WTC11 (cell line): ENCODE measurements around the gene CGNL1. TPM values are rescaled to one million over a fixed set of nuclear protein-coding genes. Genes with fewer than 3 reads are reported as not detected.

Experiments
- ATAC-seq: fragments of 200-7000 bp; cut with Tn5 transposase; 2 replicates; pipeline ENCODE4 v1.10.0; 2021; ENCODE audit warnings: mild to moderate bottlenecking, moderate library complexity
- CTCF ChIA-PET: fragments of 300-600 bp; sonication (Branson Sonifier 250); formaldehyde crosslinking; loops from one replicate; lab custom pipeline; 2021; ENCODE audit warnings: antibody characterized with exemption; lab: Charles Lee
- POLR2A ChIA-PET: fragments of 350-600 bp; sonication (Branson Sonifier 250); formaldehyde crosslinking; loops from one replicate; lab custom pipeline; 2021; ENCODE audit warnings: antibody characterized with exemption; lab: Charles Lee
- DNase-seq: peaks from one replicate; pipeline ENCODE4 v3.0.0; 2021; ENCODE audit warnings: low spot score
- H3K27ac Mint-ChIP-seq: 2 replicates; pipeline ENCODE4 v1.8.0; 2021; ENCODE audit warnings: mixed read lengths
- H3K27me3 Mint-ChIP-seq: 2 replicates; pipeline ENCODE4 v1.8.0; 2021; ENCODE audit warnings: low read depth, mild to moderate bottlenecking, moderate library complexity, mixed read lengths
- H3K36me3 Mint-ChIP-seq: 2 replicates; pipeline ENCODE4 v1.8.0; 2021; ENCODE audit warnings: mixed read lengths
- H3K4me1 Mint-ChIP-seq: 2 replicates; pipeline ENCODE4 v1.8.0; 2022; ENCODE audit warnings: mixed read lengths
- H3K4me3 Mint-ChIP-seq: 2 replicates; pipeline ENCODE4 v1.8.0; 2021; ENCODE audit warnings: mild to moderate bottlenecking, moderate library complexity, mixed read lengths
- H3K9me3 Mint-ChIP-seq: 2 replicates; pipeline ENCODE4 v1.8.0; 2021; ENCODE audit warnings: mixed read lengths
- ARID4B ChIP-seq: sonication (generic); formaldehyde crosslinking; IDR thresholded peaks from 2 replicates; pipeline ENCODE4 v1.8.0; 2023; ENCODE audit warnings: missing genetic modification reagents, mild to moderate bottlenecking, borderline replicate concordance
- ATF3 ChIP-seq: sonication (generic); formaldehyde crosslinking; conservative IDR thresholded peaks from 2 replicates; pipeline ENCODE4 v1.8.1; 2022; ENCODE audit warnings: mild to moderate bottlenecking, missing genetic modification reagents
- CREM ChIP-seq: sonication (generic); formaldehyde crosslinking; IDR thresholded peaks from 2 replicates; pipeline ENCODE4 v1.8.1; 2022; ENCODE audit warnings: mild to moderate bottlenecking, missing genetic modification reagents, moderate library complexity
- E2F1 ChIP-seq: sonication (generic); formaldehyde crosslinking; IDR thresholded peaks from 2 replicates; pipeline ENCODE4 v1.8.0; 2022; ENCODE audit warnings: mild to moderate bottlenecking, missing genetic modification reagents
- ELF4 ChIP-seq: sonication (generic); formaldehyde crosslinking; IDR thresholded peaks from 2 replicates; pipeline ENCODE4 v1.8.1; 2022; ENCODE audit warnings: low read depth, mild to moderate bottlenecking, moderate library complexity, missing genetic modification reagents
- FOXJ3 ChIP-seq: sonication (generic); formaldehyde crosslinking; IDR thresholded peaks from 2 replicates; pipeline ENCODE4 v1.9.0; 2021; ENCODE audit warnings: missing genetic modification reagents, mild to moderate bottlenecking, borderline replicate concordance
- FOXK1 ChIP-seq: sonication (generic); formaldehyde crosslinking; IDR thresholded peaks from 2 replicates; pipeline ENCODE4 v1.8.0; 2022; ENCODE audit warnings: mild to moderate bottlenecking, moderate library complexity, missing genetic modification reagents
- MXD4 ChIP-seq: fragments of 250-450 bp; sonication (Bioruptor Pico); IDR thresholded peaks from 2 replicates; pipeline ENCODE4 v1.8.0; 2021; ENCODE audit warnings: mild to moderate bottlenecking, moderate library complexity, borderline replicate concordance
- NFYB ChIP-seq: sonication (generic); formaldehyde crosslinking; conservative IDR thresholded peaks from 2 replicates; pipeline ENCODE4 v1.8.0; 2022; ENCODE audit warnings: low read depth, missing genetic modification reagents
- OVOL2 ChIP-seq: fragments of 250-450 bp; sonication (Bioruptor Pico); IDR thresholded peaks from 2 replicates; pipeline ENCODE4 v1.9.0; 2021; ENCODE audit warnings: mild to moderate bottlenecking, borderline replicate concordance
- PRRX2 ChIP-seq: fragments of 250-450 bp; sonication (Bioruptor Pico); IDR thresholded peaks from 2 replicates; pipeline ENCODE4 v1.8.0; 2021; ENCODE audit warnings: mild to moderate bottlenecking
- RORB ChIP-seq: fragments of 250-450 bp; sonication (Bioruptor Pico); IDR thresholded peaks from 2 replicates; pipeline ENCODE4 v1.9.0; 2021; ENCODE audit warnings: mild to moderate bottlenecking
- TCF7 ChIP-seq: sonication (generic); formaldehyde crosslinking; IDR thresholded peaks from 2 replicates; pipeline ENCODE4 v1.8.0; 2022; ENCODE audit warnings: mild to moderate bottlenecking, low read depth, missing genetic modification reagents, moderate library complexity
- ZNF121 ChIP-seq: sonication (generic); formaldehyde crosslinking; IDR thresholded peaks from 2 replicates; pipeline ENCODE4 v1.8.0; 2023; ENCODE audit warnings: missing genetic modification reagents
- ZNF138 ChIP-seq: sonication (generic); formaldehyde crosslinking; conservative IDR thresholded peaks from 2 replicates; pipeline ENCODE4 v1.8.1; 2022; ENCODE audit warnings: mild to moderate bottlenecking, moderate library complexity, missing genetic modification reagents
- total RNA-seq: library from RNA; stranded (reverse); gene quantifications from 3 replicates; pipeline ENCODE4 v1.2.3, GENCODE V29; 2021
- TF ChIP-seq, protein P1 (sequence below): fragments of 200-600 bp; IDR thresholded peaks from 2 replicates; pipeline ENCODE4 v1.8.0; 2022; ENCODE audit warnings: antibody characterized with exemption
- TF ChIP-seq, protein P2 (sequence below): sonication (generic); formaldehyde crosslinking; IDR thresholded peaks from 2 replicates; pipeline ENCODE4 v1.8.1; 2022; ENCODE audit warnings: low read depth, missing genetic modification reagents, borderline replicate concordance
- TF ChIP-seq, protein P3 (sequence below): fragments of 250-450 bp; sonication (Bioruptor Pico); IDR thresholded peaks from 2 replicates; pipeline ENCODE4 v1.9.0; 2021; ENCODE audit warnings: mild to moderate bottlenecking
- TF ChIP-seq, protein P4 (sequence below): sonication (generic); formaldehyde crosslinking; IDR thresholded peaks from 2 replicates; pipeline ENCODE4 v1.8.1; 2022; ENCODE audit warnings: low read depth, mild to moderate bottlenecking, moderate library complexity, missing genetic modification reagents, borderline replicate concordance

The CGNL1 gene
- total RNA-seq, 1 experiment from 2014 or later, result 57.3 TPM

- no peak for DNase-seq
- no peak for ATAC-seq
- Mint-ChIP-seq H3K36me3 (peaks cover 6% of the 10 kb centered on the region), H3K4me3 (no peak overlapping the region), H3K27me3 (peaks cover 5% of the 10 kb centered on the region), H3K9me3 (peaks cover 13% of the 10 kb centered on the region), H3K4me1 (peaks cover 50% of the 10 kb centered on the region), H3K27ac (no peak overlapping the region)
- TF ChIP-seq ATF3 (CRISPR knock-in tag) (no peak), ARID4B (CRISPR knock-in tag) (no peak), FOXK1 (CRISPR knock-in tag) (no peak), RORB (CRISPR knock-in tag) (no peak), NFYB (CRISPR knock-in tag) (no peak), PRRX2 (no peak), CREM (CRISPR knock-in tag) (no peak), ZNF138 (no peak), FOXJ3 (CRISPR knock-in tag) (no peak), TCF7 (CRISPR knock-in tag) (no peak)
- TF ChIP-seq, protein P1, sequence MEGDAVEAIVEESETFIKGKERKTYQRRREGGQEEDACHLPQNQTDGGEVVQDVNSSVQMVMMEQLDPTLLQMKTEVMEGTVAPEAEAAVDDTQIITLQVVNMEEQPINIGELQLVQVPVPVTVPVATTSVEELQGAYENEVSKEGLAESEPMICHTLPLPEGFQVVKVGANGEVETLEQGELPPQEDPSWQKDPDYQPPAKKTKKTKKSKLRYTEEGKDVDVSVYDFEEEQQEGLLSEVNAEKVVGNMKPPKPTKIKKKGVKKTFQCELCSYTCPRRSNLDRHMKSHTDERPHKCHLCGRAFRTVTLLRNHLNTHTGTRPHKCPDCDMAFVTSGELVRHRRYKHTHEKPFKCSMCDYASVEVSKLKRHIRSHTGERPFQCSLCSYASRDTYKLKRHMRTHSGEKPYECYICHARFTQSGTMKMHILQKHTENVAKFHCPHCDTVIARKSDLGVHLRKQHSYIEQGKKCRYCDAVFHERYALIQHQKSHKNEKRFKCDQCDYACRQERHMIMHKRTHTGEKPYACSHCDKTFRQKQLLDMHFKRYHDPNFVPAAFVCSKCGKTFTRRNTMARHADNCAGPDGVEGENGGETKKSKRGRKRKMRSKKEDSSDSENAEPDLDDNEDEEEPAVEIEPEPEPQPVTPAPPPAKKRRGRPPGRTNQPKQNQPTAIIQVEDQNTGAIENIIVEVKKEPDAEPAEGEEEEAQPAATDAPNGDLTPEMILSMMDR, result no peak
- TF ChIP-seq, protein P2, sequence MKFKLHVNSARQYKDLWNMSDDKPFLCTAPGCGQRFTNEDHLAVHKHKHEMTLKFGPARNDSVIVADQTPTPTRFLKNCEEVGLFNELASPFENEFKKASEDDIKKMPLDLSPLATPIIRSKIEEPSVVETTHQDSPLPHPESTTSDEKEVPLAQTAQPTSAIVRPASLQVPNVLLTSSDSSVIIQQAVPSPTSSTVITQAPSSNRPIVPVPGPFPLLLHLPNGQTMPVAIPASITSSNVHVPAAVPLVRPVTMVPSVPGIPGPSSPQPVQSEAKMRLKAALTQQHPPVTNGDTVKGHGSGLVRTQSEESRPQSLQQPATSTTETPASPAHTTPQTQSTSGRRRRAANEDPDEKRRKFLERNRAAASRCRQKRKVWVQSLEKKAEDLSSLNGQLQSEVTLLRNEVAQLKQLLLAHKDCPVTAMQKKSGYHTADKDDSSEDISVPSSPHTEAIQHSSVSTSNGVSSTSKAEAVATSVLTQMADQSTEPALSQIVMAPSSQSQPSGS (CRISPR knock-in tag), result no peak
- ChIA-PET POLR2A (interaction anchor here (0.5 kb wide), 1 partner anchor 691 kb away, joined by 3 read pairs; no protein-coding TSS in a partner anchor), CTCF (interaction anchor here (0.6 to 3.1 kb wide), 10 partner anchors 9 to 189 kb away, joined by 3 to 10 read pairs (median 6); no protein-coding TSS in a partner anchor)
These were observed 23.6 kb upstream of the CGNL1 start for GRCh38 chr15:57352535-57353316.

- ATAC-seq, result no peak
- no peaks in the 10 kb centered on the region for H3K36me3 Mint-ChIP-seq
- CTCF ChIA-PET, result interaction anchor here (0.6 to 3.1 kb wide), 6 partner anchors 10 to 174 kb away, joined by 3 to 10 read pairs (median 7); no protein-coding TSS in a partner anchor
- H3K4me3 Mint-ChIP-seq, result no peak overlapping the region
- POLR2A ChIA-PET, result no interaction called here
- TF ChIP-seq ZNF121 (CRISPR knock-in tag), result no peak
- TF ChIP-seq, protein P3, sequence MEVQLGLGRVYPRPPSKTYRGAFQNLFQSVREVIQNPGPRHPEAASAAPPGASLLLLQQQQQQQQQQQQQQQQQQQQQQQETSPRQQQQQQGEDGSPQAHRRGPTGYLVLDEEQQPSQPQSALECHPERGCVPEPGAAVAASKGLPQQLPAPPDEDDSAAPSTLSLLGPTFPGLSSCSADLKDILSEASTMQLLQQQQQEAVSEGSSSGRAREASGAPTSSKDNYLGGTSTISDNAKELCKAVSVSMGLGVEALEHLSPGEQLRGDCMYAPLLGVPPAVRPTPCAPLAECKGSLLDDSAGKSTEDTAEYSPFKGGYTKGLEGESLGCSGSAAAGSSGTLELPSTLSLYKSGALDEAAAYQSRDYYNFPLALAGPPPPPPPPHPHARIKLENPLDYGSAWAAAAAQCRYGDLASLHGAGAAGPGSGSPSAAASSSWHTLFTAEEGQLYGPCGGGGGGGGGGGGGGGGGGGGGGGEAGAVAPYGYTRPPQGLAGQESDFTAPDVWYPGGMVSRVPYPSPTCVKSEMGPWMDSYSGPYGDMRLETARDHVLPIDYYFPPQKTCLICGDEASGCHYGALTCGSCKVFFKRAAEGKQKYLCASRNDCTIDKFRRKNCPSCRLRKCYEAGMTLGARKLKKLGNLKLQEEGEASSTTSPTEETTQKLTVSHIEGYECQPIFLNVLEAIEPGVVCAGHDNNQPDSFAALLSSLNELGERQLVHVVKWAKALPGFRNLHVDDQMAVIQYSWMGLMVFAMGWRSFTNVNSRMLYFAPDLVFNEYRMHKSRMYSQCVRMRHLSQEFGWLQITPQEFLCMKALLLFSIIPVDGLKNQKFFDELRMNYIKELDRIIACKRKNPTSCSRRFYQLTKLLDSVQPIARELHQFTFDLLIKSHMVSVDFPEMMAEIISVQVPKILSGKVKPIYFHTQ (CRISPR knock-in tag), result no peak
- no peak for TF ChIP-seq E2F1 (CRISPR knock-in tag)
- TF ChIP-seq, protein P4, sequence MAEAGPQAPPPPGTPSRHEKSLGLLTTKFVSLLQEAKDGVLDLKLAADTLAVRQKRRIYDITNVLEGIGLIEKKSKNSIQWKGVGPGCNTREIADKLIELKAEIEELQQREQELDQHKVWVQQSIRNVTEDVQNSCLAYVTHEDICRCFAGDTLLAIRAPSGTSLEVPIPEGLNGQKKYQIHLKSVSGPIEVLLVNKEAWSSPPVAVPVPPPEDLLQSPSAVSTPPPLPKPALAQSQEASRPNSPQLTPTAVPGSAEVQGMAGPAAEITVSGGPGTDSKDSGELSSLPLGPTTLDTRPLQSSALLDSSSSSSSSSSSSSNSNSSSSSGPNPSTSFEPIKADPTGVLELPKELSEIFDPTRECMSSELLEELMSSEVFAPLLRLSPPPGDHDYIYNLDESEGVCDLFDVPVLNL (CRISPR knock-in tag), result no peak
- TF ChIP-seq ELF4 (CRISPR knock-in tag), result no peak
- TF ChIP-seq MXD4, result no peak
- TF ChIP-seq OVOL2, result no peak
- H3K4me1 Mint-ChIP-seq, result peaks cover 52% of the 10 kb centered on the region
- peaks cover 7% of the 10 kb centered on the region for H3K9me3 Mint-ChIP-seq
- no peak for DNase-seq
- H3K27me3 Mint-ChIP-seq, result peaks cover 5% of the 10 kb centered on the region
- no peak overlapping the region for H3K27ac Mint-ChIP-seq
These were observed 22.9 kb upstream of the CGNL1 start for GRCh38 chr15:57353317-57353804.
